Activated naive CD8-positive, alpha-beta T cell (primary cell): ENCODE measurements around the gene BRS3.
A peak's percentile ranks its signal among the peaks of the same experiment; 100 is the strongest.

Experiments
- H3K27ac Mint-ChIP-seq: one replicate; pipeline ENCODE4 v1.8.0; 2021; ENCODE audit warnings: mixed read lengths
- H3K27me3 Mint-ChIP-seq: one replicate; pipeline ENCODE4 v1.8.0; 2021; ENCODE audit warnings: mixed read lengths
- H3K36me3 Mint-ChIP-seq: one replicate; pipeline ENCODE4 v1.8.0; 2021; ENCODE audit warnings: mixed read lengths
- H3K4me1 Mint-ChIP-seq: one replicate; pipeline ENCODE4 v1.8.0; 2021; ENCODE audit warnings: low read depth, mixed read lengths
- H3K4me3 Mint-ChIP-seq: one replicate; pipeline ENCODE4 v1.8.0; 2021; ENCODE audit warnings: mild to moderate bottlenecking, mixed read lengths
- H3K9me3 Mint-ChIP-seq: one replicate; pipeline ENCODE4 v1.8.0; 2021; ENCODE audit warnings: low read depth, mixed read lengths

BRS3 gene

DNA sequence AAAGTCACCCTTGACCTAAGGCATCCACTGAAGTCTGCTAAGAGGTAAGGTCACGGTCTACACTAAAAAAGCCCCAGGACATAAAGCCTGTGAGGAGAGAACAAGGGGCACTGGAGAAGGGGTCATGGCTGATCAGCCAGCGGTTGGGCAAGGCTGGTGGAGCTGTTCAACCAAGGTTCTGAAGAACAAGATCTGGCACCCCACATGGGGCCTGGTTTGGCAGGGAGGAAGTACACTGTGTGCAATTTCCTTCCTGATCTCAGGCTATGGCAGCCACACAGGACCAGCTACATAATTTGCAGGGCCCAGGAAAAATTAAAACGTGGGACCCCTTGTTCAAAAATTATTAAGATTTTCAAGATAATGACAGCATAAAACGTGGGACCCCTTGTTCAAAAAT is 14.1 kb upstream of the BRS3 start:
- Mint-ChIP-seq H3K4me1 (no peaks in the 10 kb centered on the region), H3K27me3 (no peaks in the 10 kb centered on the region), H3K9me3 (no peaks in the 10 kb centered on the region), H3K36me3 (no peaks in the 10 kb centered on the region), H3K27ac (no peak overlapping the region), H3K4me3 (no peak overlapping the region)

DNA sequence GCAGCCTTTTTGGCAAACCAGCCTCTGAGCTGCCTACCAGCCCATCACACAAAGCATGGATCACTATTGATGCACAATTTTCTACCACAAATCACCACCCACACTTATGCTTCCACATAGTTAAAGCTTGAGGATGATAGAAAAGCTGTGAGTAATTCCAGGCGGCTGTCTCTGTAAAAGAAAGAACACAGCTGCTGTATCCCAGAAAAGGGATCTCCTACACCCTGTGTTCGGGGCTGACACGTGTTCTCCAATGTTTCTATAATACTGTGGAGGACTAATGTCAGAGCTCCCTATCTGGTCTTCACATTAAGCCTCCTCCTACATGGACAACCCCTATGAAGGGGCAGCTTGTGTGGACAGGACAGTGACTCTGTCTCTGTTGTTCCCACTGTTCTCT is 12.5 kb upstream of the BRS3 start:
- H3K9me3 Mint-ChIP-seq, result no peaks in the 10 kb centered on the region
- no peaks in the 10 kb centered on the region for H3K27me3 Mint-ChIP-seq
- no peak overlapping the region for H3K4me3 Mint-ChIP-seq
- H3K36me3 Mint-ChIP-seq, result no peaks in the 10 kb centered on the region
- no peaks in the 10 kb centered on the region for H3K4me1 Mint-ChIP-seq
- no peak overlapping the region for H3K27ac Mint-ChIP-seq

DNA sequence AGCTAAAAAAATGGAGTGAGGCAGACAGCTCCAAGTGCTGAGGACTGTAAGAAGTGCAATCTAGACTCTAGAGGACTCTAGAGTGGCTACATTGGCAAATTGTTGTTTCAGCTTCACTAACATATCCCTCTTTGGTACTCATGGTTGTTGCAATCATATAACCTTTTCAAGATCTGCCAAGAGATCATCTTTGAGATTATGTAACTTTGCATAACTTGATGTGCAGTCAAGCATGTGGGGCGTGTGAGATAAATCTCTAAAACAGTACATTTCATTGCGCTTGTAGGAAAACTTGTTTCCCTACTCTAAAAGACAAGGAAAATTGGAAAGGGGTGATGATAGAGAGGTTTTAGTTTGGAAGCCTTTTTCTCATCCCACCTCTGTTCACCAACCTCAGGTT is 11.2 kb upstream of the BRS3 start:
- no peak overlapping the region for H3K27ac Mint-ChIP-seq
- no peak overlapping the region for H3K4me3 Mint-ChIP-seq
- H3K27me3 Mint-ChIP-seq, result no peaks in the 10 kb centered on the region
- no peaks in the 10 kb centered on the region for H3K36me3 Mint-ChIP-seq
- no peaks in the 10 kb centered on the region for H3K9me3 Mint-ChIP-seq
- no peaks in the 10 kb centered on the region for H3K4me1 Mint-ChIP-seq

DNA sequence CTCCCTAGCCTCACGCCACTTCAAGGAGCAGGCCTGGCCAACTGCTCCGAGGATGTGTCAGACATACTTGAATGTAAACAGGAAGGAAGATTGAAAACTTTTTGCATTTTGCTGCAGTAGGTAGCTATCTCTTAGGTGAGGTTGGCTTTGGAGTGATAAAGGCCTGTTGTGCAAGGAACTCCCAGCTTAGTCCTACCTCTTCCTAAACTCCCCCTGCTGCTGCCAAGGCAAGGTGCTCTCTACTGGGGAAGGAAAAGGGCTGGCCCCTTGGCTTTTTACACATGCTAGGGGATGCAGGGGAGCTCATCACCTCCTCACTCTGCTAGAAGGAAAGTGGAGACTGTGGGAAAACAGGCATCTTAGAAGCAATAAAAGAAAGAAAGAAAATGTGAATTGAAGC is 10.7 kb upstream of the BRS3 start:
- Mint-ChIP-seq H3K27me3 (no peaks in the 10 kb centered on the region), H3K4me1 (no peaks in the 10 kb centered on the region), H3K4me3 (no peak overlapping the region), H3K36me3 (no peaks in the 10 kb centered on the region), H3K9me3 (no peaks in the 10 kb centered on the region), H3K27ac (no peak overlapping the region)

DNA sequence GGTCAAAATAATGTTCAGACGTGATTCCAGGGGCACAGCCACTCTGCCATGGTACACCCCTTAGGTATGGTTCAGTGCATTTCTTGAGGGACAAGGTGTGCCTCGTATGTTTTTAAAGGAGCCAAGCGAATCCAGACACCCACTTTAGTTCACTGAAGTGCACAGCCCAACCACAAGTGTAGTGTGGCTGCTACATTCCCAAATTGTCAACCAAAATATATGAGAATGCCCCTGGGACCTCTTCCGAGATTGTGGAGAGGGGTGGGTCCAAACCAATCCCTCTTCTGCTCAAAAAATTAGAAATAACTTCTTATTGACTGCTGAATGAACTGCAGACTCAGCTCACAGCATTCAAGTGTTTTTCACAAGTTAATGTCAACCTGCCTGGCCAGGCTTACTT is 7.4 kb upstream of the BRS3 start:
- H3K9me3 Mint-ChIP-seq, result no peaks in the 10 kb centered on the region
- H3K27me3 Mint-ChIP-seq, result no peaks in the 10 kb centered on the region
- no peak overlapping the region for H3K4me3 Mint-ChIP-seq
- H3K4me1 Mint-ChIP-seq, result no peaks in the 10 kb centered on the region
- H3K36me3 Mint-ChIP-seq, result no peaks in the 10 kb centered on the region
- H3K27ac Mint-ChIP-seq, result no peak overlapping the region

DNA sequence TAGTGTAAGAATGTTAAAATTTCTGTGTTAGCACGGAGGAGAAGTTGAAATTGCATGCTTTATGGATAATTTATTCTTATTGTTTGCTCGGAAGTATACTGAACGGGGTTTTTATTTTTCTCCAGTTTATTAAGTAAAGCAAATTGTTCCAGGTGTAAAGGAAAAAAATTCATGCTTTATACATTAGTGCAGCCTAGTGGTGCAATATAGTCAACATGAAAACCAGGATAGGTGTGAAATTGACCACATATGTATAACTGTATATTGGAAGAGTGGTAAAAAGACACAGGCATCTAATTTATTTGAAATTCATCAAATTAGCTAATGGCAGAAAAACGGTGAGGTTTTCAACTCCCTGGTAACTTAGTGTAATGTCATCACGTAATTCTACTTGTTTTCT is 959 bp downstream of the BRS3 start:
- H3K4me1 Mint-ChIP-seq, result no peaks in the 10 kb centered on the region
- no peaks in the 10 kb centered on the region for H3K9me3 Mint-ChIP-seq
- H3K4me3 Mint-ChIP-seq, result no peak overlapping the region
- peaks cover 22% of the 10 kb centered on the region for H3K27me3 Mint-ChIP-seq
- H3K36me3 Mint-ChIP-seq, result no peaks in the 10 kb centered on the region
- H3K27ac Mint-ChIP-seq, result no peak overlapping the region

DNA sequence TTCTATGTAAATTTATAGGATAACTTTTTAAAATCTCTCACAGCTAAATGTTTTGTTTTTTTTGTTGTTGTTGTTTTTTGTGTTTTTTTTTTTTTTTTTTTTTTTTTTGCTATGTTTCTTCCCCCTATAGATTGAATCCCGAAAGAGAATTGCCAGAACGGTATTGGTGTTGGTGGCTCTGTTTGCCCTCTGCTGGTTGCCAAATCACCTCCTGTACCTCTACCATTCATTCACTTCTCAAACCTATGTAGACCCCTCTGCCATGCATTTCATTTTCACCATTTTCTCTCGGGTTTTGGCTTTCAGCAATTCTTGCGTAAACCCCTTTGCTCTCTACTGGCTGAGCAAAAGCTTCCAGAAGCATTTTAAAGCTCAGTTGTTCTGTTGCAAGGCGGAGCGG is 4.1 kb downstream of the BRS3 start:
- H3K27ac Mint-ChIP-seq, result no peak overlapping the region
- no peak overlapping the region for H3K4me3 Mint-ChIP-seq
- H3K9me3 Mint-ChIP-seq, result no peaks in the 10 kb centered on the region
- peaks cover 20% of the 10 kb centered on the region for H3K27me3 Mint-ChIP-seq
- peaks cover 5% of the 10 kb centered on the region for H3K4me1 Mint-ChIP-seq
- no peaks in the 10 kb centered on the region for H3K36me3 Mint-ChIP-seq

DNA sequence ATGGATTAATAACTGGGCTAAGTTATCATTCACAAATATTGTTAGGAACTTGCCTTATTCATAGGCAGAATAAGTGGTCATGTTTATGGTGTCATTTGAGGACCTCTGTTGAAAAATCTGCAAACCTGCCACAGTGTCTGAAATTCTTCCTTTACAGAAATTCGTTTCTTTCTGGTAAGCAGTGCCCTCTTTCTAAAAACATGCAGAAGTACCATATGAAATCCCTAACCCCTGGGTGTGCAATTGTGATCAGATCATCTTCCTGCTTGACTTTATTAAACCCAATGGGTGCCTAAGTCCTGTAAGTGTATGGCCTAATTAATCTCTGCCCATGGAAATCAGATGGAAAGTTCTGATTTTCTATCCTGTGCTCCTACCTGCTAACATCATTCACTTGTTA is 5.3 kb downstream of the BRS3 start:
- Mint-ChIP-seq H3K9me3 (no peaks in the 10 kb centered on the region), H3K36me3 (no peaks in the 10 kb centered on the region), H3K27me3 (peaks cover 17% of the 10 kb centered on the region), H3K4me1 (peaks cover 5% of the 10 kb centered on the region), H3K4me3 (no peak overlapping the region), H3K27ac (no peak overlapping the region)

DNA sequence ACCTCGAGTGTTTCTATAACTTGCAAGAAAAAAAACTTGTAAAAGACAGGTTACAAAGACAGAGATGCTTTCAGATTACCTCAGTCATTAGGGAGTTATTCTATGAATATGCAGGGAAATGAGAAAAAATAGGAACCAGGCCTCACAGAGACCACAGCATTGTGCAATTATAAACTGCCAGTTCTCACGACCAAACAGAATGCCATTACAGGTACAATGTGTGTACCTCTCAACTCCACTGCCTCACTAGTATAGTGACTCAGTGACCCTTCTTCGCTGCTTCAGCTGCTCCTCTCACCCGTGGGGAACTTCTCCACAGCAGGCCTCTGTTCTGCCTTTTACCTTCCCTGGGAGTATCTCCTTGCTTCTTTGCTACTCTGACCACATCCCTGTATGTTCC is 7.3 kb downstream of the BRS3 start:
- H3K9me3 Mint-ChIP-seq, result no peaks in the 10 kb centered on the region
- H3K36me3 Mint-ChIP-seq, result no peaks in the 10 kb centered on the region
- H3K27me3 Mint-ChIP-seq, result peaks cover 7% of the 10 kb centered on the region
- H3K4me1 Mint-ChIP-seq, result peaks cover 18% of the 10 kb centered on the region
- no peak overlapping the region for H3K27ac Mint-ChIP-seq
- peak overlapping the region; percentile 53 for H3K4me3 Mint-ChIP-seq

DNA sequence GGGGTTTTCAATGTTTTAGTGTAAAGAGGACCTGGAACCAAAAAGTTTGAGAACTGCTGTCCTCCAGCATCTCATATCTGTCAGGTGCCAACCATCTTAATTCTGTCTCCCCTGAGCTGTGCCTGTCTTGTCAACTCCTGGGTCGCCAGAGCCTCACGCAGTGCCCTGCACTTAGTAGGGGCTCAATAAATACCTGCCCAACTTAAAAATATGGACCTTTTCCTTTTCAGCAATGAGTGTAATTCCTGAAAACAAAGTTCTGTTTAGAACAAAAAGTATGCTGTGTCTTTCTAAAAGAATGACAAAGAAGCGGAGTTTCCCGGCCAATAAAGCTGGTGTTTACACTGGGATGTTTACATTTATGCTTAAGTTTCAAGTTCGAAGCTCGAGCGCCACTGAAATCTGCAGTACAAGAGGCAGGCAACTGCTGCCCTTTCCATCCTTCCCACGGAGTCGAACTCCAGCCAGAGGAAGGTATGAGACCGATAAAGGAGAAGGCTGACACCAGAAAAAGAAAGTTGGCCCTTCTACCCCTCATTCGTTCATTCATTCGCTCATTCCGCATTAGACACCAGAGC is 8.5 kb downstream of the BRS3 start:
- H3K27me3 Mint-ChIP-seq, result no peaks in the 10 kb centered on the region
- no peaks in the 10 kb centered on the region for H3K9me3 Mint-ChIP-seq
- H3K36me3 Mint-ChIP-seq, result no peaks in the 10 kb centered on the region

DNA sequence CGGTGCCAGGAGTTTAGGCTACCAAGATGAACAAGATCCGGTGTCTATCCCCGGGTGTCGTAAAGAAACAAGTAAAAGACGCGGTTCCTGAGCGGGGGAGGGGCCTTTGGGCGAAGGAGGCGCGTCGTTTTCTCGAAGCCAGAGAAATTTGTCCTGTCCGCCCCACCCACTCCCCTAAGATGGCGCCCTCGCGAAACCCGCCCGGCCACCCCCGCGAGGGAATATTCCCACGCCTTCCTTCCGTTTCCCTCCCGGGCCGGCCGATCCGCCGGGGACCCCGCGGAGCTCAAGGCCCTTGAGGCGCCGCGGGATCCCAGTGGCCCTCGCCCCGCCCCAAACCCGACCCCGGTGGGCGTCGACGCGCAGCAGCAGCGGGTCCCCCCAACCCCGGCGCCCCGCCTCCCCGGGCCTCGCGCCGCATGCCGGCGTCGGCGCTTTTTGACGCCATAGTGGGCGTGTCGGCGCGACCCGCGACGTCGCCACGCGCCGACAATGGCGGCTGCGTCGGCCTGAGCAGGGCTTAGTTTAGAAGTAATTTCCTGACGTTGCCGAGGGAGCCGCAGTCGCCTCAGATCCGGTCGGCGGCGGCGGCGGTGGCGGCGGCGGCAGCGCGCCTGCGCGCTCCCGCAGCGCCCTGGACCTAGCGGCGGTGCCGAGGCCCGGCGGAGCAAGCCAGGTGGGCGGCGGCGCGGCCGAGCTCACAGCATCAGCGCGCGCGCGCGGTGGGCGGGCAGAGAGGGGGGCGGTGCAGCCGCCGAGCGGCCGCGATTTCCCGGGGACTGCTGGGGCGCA is 9.2 kb downstream of the BRS3 start:
- Mint-ChIP-seq H3K27me3 (no peaks in the 10 kb centered on the region), H3K4me3 (peak overlapping the region; percentile 96)

More for the DNA sequence above, 8.5 kb downstream of the BRS3 start:
- Mint-ChIP-seq H3K4me3 (peak overlapping the region; percentile 91), H3K27ac (peak overlapping the region; percentile 93), H3K4me1 (peaks cover 21% of the 10 kb centered on the region)

DNA sequence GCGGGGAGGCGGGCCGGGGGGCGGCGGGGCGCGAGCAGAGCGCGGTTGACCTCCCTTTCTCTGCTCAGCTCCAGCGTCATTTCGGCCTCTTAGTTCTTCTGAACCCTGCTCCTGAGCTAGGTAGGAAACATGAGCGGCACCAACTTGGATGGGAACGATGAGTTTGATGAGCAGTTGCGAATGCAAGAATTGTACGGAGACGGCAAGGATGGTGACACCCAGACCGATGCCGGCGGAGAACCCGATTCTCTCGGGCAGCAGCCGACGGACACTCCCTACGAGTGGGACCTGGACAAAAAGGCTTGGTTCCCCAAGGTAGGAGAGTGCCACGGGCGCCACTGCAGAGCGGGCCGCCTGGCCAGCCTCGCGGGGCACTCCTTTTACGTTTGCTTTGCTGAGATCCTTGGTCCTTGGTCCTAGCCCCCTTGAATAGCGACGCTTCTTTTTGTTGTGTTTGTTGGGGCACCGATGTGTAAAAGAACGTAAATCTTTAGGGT is 9.9 kb downstream of the BRS3 start, which contains the start of gene HTATSF1:
TSS of gene HTATSF1 (plus strand) at position 37 of the 497 bp plus-strand sequence. CDS start at position 130, 93 bp downstream.
- peaks cover 23% of the 10 kb centered on the region for H3K4me1 Mint-ChIP-seq
- no peaks in the 10 kb centered on the region for H3K27me3 Mint-ChIP-seq
- no peaks in the 10 kb centered on the region for H3K9me3 Mint-ChIP-seq
- peak within 1 kb of the TSS; percentile 96 for H3K4me3 Mint-ChIP-seq
- H3K27ac Mint-ChIP-seq, result peak within 1 kb of the TSS; percentile 93
- H3K36me3 Mint-ChIP-seq, result peaks cover 3% of the 10 kb centered on the region

More for the DNA sequence above, 9.2 kb downstream of the BRS3 start:
- Mint-ChIP-seq H3K36me3 (peaks cover 3% of the 10 kb centered on the region), H3K27ac (peak overlapping the region; percentile 93), H3K9me3 (no peaks in the 10 kb centered on the region), H3K4me1 (peaks cover 23% of the 10 kb centered on the region)

DNA sequence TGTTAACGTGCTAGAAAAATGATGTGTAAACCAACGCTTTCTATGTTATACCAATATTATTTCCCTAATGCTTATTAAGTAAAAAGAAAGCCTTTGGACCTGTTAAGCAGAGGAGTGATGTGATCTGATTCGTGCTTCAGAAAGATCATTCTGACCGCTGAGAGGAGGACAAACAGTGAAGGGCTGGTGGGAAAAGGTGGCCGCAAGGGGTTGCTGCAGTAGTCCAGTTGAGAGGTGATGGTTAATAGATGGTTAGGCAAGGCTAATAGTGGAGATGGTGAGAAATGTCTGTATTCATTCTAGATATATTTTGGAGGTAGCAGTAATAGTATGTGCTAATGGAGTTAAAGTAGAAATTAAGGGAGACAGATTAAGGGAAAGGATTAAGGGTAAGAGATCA is 31.3 kb downstream of the BRS3 start:
- H3K4me3 Mint-ChIP-seq, result no peak overlapping the region
- H3K9me3 Mint-ChIP-seq, result no peaks in the 10 kb centered on the region
- H3K4me1 Mint-ChIP-seq, result peaks cover 10% of the 10 kb centered on the region
- H3K27ac Mint-ChIP-seq, result no peak overlapping the region
- no peaks in the 10 kb centered on the region for H3K27me3 Mint-ChIP-seq
- H3K36me3 Mint-ChIP-seq, result no peaks in the 10 kb centered on the region

DNA sequence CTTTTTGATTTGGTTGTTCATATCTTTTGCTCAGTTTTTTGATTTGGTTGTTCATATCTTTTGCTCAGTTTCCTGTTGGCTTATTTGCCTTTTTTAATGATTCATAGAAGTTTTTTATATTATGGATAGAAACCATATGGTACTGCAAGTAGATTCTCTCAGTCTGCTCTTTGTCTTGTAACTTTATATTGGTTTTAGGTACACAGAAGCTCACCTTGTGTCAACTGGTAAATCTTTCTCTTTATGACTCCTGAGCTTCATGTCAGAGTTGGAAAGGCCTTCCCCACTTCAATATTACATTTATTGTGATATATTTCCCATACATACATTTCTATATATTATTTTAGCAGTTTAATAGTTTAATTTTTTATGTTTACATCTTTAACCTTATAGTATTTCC is 36.0 kb downstream of the BRS3 start:
- no peaks in the 10 kb centered on the region for H3K27me3 Mint-ChIP-seq
- H3K27ac Mint-ChIP-seq, result no peak overlapping the region
- peaks cover 10% of the 10 kb centered on the region for H3K4me1 Mint-ChIP-seq
- no peaks in the 10 kb centered on the region for H3K9me3 Mint-ChIP-seq
- no peaks in the 10 kb centered on the region for H3K36me3 Mint-ChIP-seq
- no peak overlapping the region for H3K4me3 Mint-ChIP-seq

DNA sequence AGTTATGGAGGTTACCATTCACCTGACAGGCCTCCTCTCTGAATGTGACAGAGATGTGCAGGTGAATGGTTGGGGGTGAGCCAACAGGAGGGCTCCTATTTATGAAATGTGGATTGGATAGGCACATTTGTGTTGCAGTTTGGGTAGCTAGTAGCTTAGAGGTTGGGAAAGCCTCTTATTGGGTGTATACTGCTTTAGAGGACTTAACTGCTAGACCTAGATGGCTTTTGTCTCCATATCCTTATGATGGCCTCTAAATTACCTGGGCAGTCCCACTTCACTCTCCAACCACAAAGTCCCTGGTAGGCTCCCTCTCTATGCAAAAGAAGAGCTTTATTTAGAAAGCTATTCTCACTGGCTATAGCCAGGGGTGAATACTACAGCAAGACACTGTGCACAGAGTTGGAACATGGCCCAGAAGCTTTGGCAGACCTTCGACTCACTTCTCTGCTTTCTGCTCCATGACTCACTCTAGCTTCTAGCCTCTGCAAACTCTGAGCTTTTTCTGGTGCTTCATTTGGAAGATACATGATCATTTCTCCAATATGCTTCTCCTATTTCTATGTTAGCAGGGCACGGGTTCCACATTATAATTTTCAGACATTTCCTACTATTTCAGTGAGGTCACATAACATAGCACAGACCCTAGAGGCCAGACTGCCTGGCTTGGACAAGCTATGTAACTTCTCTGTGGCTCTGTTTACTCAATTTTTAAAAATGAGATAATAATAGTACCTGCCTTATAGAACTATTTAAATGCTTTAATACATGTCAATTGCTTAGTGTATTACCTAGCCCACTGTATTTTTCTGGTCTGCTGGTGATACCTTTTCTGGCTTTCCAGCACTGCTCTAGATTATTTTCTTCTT is 38.2 kb downstream of the BRS3 start:
- Mint-ChIP-seq H3K27me3 (no peaks in the 10 kb centered on the region), H3K36me3 (no peaks in the 10 kb centered on the region), H3K4me1 (peaks cover 10% of the 10 kb centered on the region), H3K9me3 (no peaks in the 10 kb centered on the region), H3K27ac (no peak overlapping the region), H3K4me3 (no peak overlapping the region)
